HCEC 1CT (cell line): ENCODE results near the gene RXRB.

Source experiments
- DNase-seq: peaks from one replicate; pipeline ENCODE4 v3.0.0-alpha.2; 2017

Gene RXRB

DNA sequence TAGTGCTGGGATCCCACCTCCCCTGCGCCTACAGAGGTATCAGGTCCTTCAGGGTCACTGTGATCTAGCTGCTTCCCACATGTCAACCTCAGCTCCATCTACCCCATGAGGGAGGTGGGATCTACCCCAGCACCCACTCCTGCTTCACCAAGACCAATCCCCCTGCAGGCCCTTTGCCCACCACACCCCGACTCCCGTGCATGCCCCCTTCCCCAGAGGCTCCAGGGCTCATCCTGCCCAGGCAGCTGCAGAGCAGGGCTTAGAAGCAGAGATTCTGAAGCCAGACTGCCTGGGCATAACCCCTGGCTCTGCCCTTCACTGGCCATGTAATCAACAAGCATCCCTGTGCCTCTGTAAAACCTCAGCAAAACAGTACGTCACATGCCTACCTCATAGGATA lies 25.7 kb downstream of the RXRB start:
- no peak for DNase-seq

DNA sequence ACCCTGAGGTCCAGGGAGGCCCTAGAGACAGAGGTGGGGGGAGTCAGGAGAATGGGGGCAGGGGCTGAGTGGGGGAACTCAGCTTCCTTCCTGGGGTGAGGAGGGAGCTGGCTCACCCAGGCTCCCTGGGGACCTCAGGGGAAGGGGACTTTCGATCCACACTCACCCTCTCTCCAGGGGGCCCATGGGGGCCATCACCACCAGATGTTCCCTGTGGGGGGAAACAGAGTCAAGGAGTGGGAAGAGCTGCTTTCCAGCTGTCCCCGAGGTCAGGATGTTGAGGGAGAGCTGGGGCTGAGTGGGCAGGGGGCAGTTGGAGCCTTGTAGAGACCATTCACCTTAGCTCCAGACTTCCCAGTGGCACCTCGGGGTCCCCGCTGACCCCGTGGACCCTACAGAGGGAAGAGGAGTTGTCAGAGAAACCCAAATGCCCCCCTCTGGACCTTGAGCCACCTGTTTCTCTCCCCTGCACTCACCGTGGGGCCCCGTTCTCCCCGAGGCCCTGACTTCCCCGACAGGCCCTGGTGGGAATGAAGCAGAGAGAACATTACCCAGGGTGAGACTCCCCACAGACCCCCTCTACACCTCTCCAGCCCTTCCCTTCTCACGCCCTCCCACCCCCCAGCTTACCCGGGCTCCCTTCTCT lies 26.8 kb downstream of the RXRB start:
- no peak for DNase-seq

DNA sequence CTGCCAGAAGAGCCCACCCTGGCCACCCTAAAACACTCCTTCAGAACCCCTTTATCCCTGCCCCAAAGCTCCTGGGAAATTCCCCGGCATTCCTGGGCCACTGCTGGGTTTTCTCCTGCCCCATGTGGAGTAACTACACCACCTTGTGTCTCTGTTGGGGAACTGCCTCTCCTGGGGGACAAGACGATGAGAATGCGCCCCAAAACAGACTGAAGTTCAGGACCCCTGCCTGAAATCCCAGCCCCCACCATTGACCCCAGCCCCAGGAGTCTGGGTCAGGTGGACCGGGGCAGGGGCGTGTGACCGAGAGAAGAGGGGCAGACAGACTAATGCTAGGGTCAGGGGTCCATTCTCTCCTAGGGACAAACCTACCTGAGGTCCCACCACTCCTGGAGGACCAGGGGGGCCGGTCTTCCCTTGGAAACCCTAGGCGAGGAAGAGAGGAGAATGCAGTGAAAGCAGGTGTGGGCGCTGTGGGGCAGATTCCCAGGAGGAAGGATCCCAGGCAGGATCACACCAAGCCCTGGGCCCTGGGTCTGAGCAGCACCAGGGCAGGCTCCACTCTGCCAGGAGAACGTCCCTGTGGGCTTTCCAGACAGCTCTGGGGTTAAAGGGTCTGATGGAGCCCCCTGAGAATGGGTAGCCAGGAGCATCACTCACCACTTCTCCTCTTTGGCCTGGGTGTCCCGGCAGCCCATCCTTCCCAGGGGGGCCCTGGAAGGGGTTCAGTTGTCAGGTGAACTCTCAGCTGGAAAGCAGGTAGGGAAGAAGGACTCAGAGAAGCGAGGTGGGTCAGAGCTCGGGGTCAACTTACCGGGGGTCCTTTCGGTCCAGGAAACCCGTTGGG lies 27.6 kb downstream of the RXRB start:
- DNase-seq = peak; percentile 35

DNA sequence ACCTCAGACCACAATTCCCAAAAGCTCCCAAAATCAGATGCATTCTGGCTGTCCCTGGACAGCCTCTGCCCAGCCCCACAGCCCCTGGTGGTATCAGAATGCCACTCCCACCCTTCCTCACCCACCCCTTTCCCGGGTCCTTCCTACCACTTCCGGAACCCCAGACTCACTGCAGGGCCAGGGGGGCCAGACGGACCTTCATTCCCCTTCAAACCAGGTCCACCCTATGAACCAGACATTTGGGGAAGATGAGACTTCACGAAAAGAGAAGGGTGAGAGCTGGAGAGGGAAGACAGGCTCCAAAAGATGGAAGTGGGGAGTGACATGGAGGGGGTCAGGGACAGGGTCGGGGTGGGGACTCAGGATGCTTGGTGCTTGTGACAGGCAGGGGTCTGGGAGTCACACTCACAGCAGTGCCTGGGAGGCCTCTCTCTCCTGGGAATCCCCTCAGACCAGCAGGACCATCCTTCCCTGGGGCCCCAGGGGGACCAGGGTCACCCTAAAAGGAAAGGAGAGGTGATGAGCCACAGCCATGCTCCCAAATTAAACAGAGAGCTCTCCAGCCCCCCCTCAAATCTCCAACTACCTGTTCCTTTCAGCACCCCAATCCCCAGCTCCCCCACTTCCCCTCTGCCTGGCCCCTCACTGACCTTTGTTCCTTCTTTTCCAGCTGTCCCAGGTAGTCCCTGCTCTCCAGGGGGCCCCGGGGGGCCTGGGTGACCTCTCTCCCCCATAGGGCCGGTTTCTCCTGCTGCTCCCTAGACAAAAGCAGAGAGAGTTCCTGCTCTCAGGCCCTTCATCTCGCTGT lies 28.4 kb downstream of the RXRB start:
- DNase-seq = no peak

DNA sequence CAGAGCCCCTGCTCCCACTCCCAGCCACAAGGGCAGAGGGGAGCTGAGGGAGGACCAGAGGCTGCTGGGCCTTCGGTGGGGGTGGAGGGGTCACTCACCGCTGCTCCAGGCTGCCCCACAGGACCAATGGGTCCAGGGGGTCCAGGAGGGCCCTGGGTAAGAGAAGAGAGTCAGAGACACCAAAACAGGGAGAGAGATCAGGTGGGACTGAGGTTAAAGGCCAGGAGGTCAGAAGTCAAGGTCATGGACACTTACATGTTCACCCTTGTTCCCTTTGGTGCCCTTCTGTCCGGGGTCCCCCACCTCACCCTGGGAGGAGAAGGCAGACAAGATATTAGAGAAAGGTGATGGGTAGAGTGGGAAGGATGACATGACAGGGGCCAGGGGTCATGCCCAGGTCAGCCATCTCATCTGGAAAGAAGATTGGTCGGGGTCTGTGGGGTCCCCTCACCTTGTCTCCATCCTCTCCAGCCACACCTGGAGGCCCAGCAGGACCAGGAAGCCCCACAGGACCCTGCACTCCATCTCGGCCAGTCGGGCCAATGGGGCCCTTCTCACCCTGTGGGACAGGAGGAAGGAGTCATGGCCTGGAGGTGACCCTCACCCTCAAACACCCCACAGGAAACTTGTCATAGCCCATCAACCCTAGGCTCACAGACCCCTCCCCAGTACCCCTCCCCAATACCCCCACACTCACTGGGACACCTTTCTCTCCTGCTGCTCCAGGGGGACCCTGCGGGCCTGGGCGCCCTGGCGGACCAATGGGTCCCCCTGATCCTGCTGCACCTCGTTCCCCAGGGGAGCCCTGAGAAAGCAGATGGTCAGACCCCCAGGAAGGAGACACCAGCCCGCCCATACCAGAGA lies 29.2 kb downstream of the RXRB start:
- no peak for DNase-seq

DNA sequence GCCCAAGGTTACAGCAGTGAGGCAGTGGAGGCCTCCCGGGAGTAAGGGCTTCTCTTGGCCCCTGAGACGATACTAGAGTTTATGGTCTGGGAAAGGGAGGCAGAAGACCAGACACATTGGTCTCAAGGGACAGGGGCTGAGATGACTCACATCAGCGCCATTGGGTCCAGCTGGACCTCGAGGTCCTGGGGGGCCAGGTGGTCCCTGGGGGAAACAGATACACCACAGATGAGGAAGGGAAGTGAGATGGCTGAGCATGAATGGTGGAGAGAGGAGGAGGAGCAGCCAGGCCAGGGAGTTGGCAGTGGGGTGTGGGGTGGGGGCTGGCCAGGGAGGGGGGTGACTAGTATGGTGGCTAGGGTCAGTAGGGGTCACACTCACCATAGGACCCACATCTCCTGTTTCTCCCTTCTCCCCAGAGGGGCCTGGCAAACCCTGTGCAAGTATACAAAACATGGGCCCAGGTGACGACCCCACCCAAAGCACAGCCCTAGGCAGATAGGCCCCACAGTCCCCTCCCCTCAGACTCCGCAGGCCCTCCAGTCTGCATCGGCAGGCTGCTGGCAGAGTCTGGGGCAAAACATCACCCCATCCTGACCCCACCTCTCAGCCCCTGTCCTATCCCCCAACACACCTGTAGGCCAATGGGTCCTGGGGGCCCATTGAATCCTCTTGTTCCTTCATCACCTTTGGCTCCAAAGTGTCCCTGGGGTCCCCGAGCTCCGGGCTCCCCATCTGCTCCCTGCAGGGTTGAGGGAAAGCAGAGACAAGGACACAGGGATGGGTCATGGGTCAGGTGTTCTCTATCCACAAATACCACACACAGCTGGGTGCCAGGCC lies 30.1 kb downstream of the RXRB start:
- no peak for DNase-seq

DNA sequence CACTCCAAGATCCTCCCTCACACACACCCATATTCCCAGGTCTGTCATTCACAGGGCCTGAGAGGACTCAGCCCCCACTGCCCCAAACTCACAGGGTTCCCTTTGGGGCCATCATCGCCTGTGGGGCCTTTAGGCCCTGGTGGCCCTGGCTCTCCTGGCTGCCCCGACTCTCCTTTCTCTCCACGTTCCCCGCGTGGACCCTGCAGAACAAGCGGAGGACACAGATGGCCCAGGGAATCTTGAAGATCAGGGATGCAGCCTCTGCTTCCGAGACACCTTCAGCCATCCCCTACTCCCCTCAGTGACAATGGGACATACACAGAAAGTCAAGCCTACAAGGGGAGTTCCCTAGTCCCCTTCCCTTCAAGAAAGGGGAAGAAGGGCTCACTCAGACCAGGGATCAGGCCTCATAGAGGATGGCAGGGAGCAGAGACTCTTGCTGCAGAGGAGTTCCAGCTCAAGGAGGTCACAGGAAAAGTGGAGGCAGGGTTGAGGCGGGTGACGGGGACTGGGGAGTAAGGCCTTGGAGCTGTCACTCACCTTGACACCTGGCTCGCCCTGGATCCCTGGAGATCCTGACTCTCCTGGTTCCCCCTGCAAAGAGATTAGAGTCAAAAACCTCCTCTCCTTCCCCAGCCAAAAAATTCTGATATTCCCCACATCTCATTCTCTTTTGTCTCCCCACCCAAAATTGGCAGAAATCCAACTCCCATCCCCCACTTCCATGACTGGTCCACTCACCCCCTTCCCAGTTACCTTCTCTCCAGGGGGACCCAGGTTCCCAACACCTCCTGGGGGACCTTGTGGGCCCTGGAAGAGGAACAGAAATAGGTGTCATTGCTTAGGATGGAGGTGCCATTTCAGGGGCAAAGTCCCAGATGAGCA lies 30.9 kb downstream of the RXRB start:
- DNase-seq = no peak

DNA sequence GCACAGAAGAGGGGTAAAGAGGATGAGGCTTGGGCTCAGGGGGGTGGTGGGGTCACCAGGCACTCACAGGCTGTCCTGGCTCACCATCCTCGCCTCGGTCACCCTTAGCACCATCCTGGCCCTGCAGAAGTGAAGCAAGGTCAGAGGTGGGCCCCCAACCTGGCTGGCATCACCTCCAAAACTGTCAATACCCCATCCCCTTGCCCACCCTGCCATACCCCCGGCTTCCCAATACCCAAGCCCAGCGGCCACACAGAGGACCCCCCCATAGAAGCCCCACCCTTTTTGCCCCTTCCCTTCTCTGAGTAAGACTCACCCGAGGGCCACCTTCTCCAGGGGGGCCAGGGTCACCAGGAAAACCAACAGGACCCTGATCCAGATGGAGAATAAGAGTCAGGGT lies 31.8 kb downstream of the RXRB start:
- no peak for DNase-seq

DNA sequence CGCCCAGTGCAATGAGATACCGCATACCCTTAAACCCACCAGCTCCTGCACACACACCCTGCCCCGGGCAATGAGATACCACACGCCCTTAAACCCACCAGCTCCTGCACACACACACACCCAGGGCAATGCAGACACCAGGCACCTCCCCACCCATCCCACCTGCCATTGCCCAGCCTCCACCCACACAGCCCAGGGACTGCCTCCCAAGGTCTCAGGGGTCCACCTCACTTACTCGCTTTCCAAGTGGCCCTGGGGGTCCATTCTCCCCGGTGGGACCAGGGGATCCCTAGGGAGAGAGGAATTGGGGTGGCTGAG lies 32.2 kb downstream of the RXRB start:
- no peak for DNase-seq

DNA sequence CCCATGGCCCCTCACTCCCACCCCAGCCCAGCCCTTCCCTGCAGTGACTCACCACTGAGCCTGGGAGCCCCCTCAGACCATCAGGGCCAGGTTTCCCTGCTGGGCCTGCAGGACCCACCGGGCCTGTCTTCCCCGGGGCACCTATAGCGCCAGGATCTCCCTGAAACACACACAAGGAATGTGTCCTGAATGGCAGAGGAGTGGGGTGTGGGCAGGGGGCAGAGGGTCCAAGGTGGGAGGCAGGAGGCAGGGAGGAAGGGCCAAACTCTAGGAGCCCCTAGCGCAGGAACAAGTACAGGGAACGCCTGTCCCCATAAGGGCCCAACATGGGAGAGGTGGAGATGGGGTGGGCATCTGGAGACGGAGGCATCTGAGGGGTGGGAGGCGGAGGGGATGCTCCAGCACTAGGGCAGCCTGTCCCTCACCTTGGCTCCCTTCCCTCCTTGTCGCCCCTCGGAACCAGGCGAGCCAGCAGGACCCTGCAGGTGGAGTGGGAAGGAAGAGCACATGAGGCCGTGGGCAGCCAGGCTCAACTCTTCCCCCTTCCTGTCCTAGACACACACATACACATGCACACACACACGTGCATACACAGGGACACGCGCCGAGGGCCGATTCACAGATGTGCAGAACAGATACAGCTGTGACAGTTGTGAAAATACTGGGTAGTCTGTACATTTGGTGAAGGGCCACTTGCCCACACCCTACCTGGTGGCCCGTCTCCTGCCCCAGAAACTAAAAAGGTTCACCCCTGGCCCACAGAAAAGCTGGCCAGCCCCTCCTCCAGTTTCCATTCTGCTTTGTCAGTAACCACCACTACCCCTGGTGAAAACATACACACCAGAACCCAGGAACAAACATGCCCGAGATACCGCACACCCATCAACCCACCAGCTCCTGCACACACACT lies 32.8 kb downstream of the RXRB start:
- no peak for DNase-seq

DNA sequence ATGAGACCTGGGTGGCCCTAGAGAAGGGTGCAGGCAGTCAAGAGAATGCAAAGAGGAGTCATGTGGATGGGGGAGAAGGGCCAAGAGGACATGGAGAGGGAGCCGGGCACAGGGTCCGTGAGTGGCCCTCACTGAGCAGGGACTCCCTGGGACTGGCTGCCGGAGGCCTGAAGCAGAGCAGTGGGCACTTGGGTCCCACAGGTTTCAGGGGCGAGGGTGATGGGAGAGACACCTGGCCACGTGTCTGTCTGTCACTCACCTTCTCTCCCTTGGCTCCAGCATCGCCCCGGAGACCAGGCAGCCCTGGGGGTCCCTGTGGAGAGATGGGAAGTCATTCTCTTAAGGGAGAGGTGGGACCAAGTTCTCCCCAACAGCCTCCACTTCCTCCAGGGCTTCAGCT lies 33.7 kb downstream of the RXRB start:
- no peak for DNase-seq

DNA sequence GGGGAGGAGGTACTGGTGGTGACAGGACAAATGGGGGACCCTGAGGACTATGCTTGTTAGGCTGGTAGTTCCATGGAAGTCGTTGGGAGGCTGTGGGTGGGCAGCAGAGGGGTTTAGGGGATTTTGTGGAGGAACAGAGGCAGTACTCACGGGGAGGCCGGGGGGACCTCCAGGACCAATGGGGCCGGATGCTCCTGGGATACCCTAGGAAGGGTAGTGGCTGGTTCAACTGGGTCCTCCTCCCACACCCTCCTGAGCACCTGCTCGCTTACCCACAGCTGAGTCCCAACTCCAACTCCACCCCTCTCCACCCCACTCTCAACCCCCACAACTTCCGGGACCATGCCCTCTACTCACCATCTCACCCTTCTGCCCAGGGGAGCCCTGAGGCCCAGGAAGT lies 34.1 kb downstream of the RXRB start:
- DNase-seq = no peak

DNA sequence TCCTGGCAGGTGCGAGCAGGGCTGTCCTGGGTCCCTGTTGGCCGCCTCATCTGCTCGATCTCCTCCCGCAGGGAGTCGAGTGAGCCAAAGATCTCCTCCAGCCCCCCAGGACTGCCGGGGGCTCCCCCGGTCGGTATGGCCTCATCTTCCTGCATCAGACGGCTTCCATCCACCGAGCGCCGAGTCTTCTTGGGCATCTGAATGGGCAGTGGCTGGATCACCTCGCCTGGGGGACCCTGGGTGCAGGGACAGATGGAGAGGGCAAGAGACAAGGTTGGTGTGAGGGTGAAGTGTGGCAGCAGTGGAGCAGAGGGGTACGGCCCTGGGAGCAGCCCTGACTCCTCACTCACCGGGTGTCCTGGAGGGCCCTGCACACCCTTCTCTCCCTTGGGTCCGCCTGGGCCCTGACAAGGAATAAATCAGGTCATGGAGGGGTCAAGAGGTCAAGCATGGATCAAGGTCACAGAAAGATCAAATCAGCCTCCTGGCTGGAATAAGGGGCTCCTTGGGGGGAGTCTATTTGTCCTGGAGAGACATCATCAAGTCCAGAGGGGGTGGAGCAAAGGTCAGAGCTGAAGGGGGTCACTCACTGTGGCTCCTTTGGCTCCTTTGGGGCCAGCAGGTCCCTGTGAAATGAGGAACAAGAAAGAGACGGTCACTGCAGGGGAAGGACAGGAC lies 34.7 kb downstream of the RXRB start:
- DNase-seq = no peak

DNA sequence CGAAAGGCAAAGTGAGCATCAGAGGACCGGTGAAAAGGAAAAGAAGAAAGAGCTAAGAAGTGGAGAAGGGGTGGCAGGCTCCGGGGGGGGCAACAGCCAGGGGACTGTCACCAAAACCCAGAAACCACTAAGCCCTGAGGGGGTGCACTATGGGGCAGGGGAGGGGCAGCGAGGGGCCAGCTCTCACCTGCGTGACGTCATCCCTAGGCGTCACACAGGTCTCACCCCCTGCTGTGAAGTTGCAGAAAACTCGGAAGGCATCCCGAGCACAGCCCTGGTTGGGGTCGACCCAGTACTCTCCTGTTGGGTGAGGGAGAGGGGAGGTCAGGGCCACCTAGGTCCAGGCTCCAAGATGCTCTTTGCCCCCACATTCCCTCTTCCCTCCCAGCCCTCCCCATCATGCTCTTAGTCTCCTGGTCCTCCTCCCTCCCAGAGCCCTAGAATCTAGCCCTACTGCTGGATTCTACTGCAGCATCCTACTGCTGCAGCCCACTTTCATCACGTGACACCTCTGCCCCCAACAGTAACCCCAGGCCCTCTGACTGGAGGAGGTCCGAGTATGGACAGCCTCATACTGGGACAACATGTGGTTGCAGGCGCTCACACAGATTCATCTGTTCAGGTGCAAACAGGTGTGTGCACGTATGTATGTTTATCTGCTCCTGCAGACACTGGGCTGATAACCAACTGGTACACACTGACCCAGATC lies 35.6 kb downstream of the RXRB start:
- DNase-seq = no peak

DNA sequence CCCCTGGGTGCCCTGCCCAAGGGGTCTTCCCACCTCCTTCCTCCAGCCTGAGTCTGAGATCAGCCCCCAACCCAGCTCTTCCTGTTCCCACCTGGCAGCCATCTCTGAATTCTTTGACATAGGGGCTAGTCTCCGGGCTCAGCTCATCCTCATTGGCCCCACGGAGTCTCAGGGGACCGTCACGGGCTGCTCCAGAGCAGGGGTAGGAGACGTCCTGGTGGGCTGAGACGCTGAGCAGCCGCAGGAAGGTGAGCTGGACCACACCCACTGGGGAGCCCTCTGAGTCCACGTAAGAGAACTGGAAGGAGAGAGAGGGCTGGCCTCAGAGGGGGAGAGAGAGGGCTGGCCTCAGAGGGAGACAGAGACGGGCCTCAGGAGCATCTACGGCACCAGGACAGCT lies 36.3 kb downstream of the RXRB start:
- DNase-seq = no peak

DNA sequence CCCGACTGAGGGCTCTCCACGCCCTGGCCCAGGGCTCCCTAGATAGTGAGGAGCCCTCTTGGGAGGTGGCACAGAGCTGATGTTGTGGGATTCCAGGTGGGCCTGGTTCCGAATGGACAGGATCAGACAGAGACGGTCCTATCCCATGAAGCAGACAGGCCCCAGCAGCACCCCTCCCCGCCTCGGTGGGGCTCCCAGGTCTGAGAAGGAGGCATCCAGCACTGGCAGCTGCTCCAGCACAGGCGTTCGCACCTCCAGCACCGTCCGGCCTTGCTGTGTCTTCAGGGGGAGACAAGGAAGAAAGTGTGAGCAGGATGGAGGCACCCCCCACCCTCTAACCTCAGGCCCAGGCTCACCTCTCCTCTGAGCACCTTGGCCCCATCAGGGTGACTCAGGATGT lies 36.9 kb downstream of the RXRB start:
- no peak for DNase-seq

DNA sequence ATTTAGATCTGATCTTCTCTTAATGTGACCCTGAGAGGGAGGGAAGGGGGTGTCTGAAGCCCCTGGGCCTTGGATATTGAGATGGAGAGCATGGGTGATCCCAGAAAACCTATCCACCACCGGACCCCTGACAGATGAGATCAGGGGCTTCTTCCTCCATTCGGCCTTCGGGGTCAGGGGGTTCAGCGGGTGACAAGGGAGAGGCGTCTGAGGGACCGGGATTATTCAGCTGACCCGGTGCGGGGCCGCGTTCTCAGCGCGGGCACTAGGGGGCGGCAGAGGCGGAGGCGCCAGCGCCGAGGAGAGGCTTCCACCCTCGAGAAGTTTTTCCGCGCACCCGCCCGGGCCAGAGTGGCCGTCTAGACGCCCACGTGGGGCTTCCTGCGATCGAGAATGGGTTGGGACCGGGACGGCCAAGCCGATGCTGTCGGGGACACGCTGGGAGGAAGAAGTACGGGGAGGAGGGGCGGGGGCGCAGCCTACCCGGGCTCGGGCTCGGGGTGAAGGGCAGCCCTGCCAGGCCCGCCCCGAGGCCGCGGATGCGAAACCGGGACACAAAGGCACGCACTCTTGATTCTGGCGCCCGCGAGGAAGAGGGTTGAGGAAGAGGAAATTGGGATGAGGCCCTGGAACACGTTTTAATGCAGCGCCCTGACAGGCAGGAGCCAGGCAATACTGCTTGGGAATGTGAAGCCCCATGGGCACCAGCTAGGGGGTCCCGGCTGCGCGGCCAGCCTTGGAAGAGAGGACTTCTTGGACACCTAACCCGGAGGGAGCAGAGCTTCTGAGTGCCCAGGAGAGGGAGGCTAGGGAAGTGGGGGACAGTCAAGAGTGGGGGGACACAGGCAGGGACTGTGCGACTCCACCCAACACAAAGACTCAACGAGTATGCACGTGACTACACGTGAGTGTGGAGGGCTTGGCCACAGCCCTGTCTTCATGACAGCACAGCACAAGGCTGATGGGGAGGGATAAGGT lies 38.8 kb downstream of the RXRB start:
- peak; percentile 49 for DNase-seq
